HTR-8/SVneo (cell line): ENCODE measurements around the gene SPTBN5.

ENCODE experiments used
- DNase-seq: peaks from one replicate; pipeline ENCODE4 v3.0.0; 2011; ENCODE audit warnings: low spot score, mixed read lengths; ENCODE audit not compliant: insufficient read length
- FAIRE-seq: peaks from 2 replicates; lab custom pipeline; 2011; peaks lifted over from hg19 to GRCh38; lab: Jason Lieb, UNC

Gene SPTBN5

GRCh38 chr15:41905036-41905793 lies 11.4 kb upstream of the SPTBN5 start:
- FAIRE-seq (no peak), DNase-seq (no peak)

GRCh38 chr15:41904541-41905005 lies 10.7 kb upstream of the SPTBN5 start:
- DNase-seq (peak; percentile 81), FAIRE-seq (peak; percentile 67)

- FAIRE-seq, result no peak
- no peak for DNase-seq
Observed at GRCh38 chr15:41903782-41904181, 9.9 kb upstream of the SPTBN5 start.

- FAIRE-seq (no peak), DNase-seq (no peak)
Observed at GRCh38 chr15:41901431-41901830, 7.6 kb upstream of the SPTBN5 start.

GRCh38 chr15:41900526-41901380 lies 6.9 kb upstream of the SPTBN5 start:
- FAIRE-seq (no peak), DNase-seq (no peak)

GRCh38 chr15:41899854-41900442 lies 6.1 kb upstream of the SPTBN5 start:
- no peak for DNase-seq
- FAIRE-seq, result no peak

GRCh38 chr15:41897363-41897799 lies 3.5 kb upstream of the SPTBN5 start:
- FAIRE-seq (no peak), DNase-seq (no peak)

- DNase-seq, result no peak
- FAIRE-seq, result no peak
Observed at GRCh38 chr15:41896566-41896965, 2.7 kb upstream of the SPTBN5 start.

- FAIRE-seq, result no peak
- no peak for DNase-seq
Observed at GRCh38 chr15:41895957-41896356, 2.1 kb upstream of the SPTBN5 start.

- DNase-seq, result no peak
- FAIRE-seq, result no peak
Observed at GRCh38 chr15:41895491-41895890, 1.6 kb upstream of the SPTBN5 start.

GRCh38 chr15:41894791-41895463 lies 1.1 kb upstream of the SPTBN5 start:
- FAIRE-seq, result no peak
- DNase-seq, result peak; percentile 49

GRCh38 chr15:41894251-41894790 lies 468 bp upstream of the SPTBN5 start:
- FAIRE-seq (no peak), DNase-seq (no peak)

- FAIRE-seq (no peak), DNase-seq (no peak)
Observed at GRCh38 chr15:41892621-41893421, 1.0 kb downstream of the SPTBN5 start.

- FAIRE-seq (no peak), DNase-seq (no peak)
Observed at GRCh38 chr15:41891946-41892345, 1.9 kb downstream of the SPTBN5 start.

- no peak for FAIRE-seq
- no peak for DNase-seq
Observed at GRCh38 chr15:41891226-41891625, 2.6 kb downstream of the SPTBN5 start.

GRCh38 chr15:41890050-41890690 lies 3.7 kb downstream of the SPTBN5 start:
- DNase-seq (no peak), FAIRE-seq (no peak)

- DNase-seq (no peak), FAIRE-seq (no peak)
Observed at GRCh38 chr15:41888662-41889253, 5.1 kb downstream of the SPTBN5 start.

GRCh38 chr15:41887893-41888292 lies 6.0 kb downstream of the SPTBN5 start:
- no peak for FAIRE-seq
- no peak for DNase-seq
